T1000 (cell line): Measurements from ENCODE around the gene BRD4.
"Not testable (repeated sequence)": the region's sequence is repeated elsewhere in the genome, so short reads cannot be mapped to it uniquely, and the experiment has no call there.

Experiments
- DNase-seq: peaks from one replicate; lab custom pipeline; 2025; ENCODE audit warnings: mixed read lengths; lab: John Stamatoyannopoulos, UW

BRD4 gene

GRCh38 chr19:15332311-15332996, at the start of gene BRD4:
BRD4 (minus strand) TSS chr19:15332539; CDS start chr19:15273099, 59,440 bp downstream.
- DNase-seq: peak; percentile 24

- DNase-seq: no peak
Observed at GRCh38 chr19:15381864-15382263, 49.5 kb upstream of the BRD4 start.

- no peak for DNase-seq
Observed at GRCh38 chr19:15381429-15381828, 49.1 kb upstream of the BRD4 start.

- peak; percentile 49 for DNase-seq
Observed at GRCh38 chr19:15379999-15380647, 47.8 kb upstream of the BRD4 start.

- DNase-seq: peak; percentile 98
Observed at GRCh38 chr19:15379083-15379998, 47.0 kb upstream of the BRD4 start, which contains the start of gene AKAP8. AKAP8 (minus strand) TSS chr19:15379787; CDS start chr19:15379731, 56 bp downstream.

GRCh38 chr19:15378534-15379082, 46.3 kb upstream of the BRD4 start:
- DNase-seq: no peak

- no peak for DNase-seq
Observed at GRCh38 chr19:15374796-15375440, 42.6 kb upstream of the BRD4 start.

GRCh38 chr19:15374105-15374651, 41.8 kb upstream of the BRD4 start:
- DNase-seq: no peak

- no peak for DNase-seq
Observed at GRCh38 chr19:15373644-15374043, 41.3 kb upstream of the BRD4 start.

- DNase-seq: no peak
Observed at GRCh38 chr19:15372891-15373301, 40.6 kb upstream of the BRD4 start.

- no peak for DNase-seq
Observed at GRCh38 chr19:15372470-15372869, 40.1 kb upstream of the BRD4 start.

GRCh38 chr19:15371786-15372380, 39.5 kb upstream of the BRD4 start:
- no peak for DNase-seq

GRCh38 chr19:15371119-15371518, 38.8 kb upstream of the BRD4 start:
- DNase-seq: no peak

GRCh38 chr19:15369594-15369891, 37.2 kb upstream of the BRD4 start:
- no peak for DNase-seq

- no peak for DNase-seq
Observed at GRCh38 chr19:15368798-15369593, 36.7 kb upstream of the BRD4 start.

GRCh38 chr19:15368051-15368632, 35.8 kb upstream of the BRD4 start:
- DNase-seq: no peak

- DNase-seq: no peak
Observed at GRCh38 chr19:15367439-15367838, 35.1 kb upstream of the BRD4 start.

- DNase-seq: no peak
Observed at GRCh38 chr19:15365264-15365663, 32.9 kb upstream of the BRD4 start.

GRCh38 chr19:15363791-15364190, 31.5 kb upstream of the BRD4 start:
- not testable (repeated sequence) for DNase-seq

GRCh38 chr19:15363048-15363447, 30.7 kb upstream of the BRD4 start:
- DNase-seq: not testable (repeated sequence)
